ENCODE results near the gene KRT76.

Gene KRT76

GRCh38 chr12:52776913-52777395 lies at the start of gene KRT76:
KRT76 (minus strand) TSS chr12:52777345; CDS start chr12:52777291, 54 bp downstream.
- Histone ChIP-seq H3K4me3 (ENCODE audit: low read depth in 1 of 2, low read length in 1 of 2) (no peak within 1 kb of the TSS), H3K4me1 (ENCODE audit: control insufficient read depth in 1 of 2, insufficient read depth in 1 of 2, low read depth in 1 of 2, low read length in 1 of 2) (no peaks in the 10 kb centered on the region), H3K36me3 (no peaks in the 10 kb centered on the region), H3K27ac (no peak within 1 kb of the TSS), H3K9me3 (no peaks in the 10 kb centered on the region), H3K27me3 (peaks cover 32% of the 10 kb centered on the region)
- no peak for TF ChIP-seq CTCF (IDR thresholded peaks at IDR 0.05)

GRCh38 chr12:52825961-52826360 lies 48.8 kb upstream of the KRT76 start:
- no peaks in the 10 kb centered on the region for H3K36me3 ChIP-seq
- no peak overlapping the region for H3K4me3 ChIP-seq (ENCODE audit: low read depth in 1 of 2, low read length in 1 of 2)
- H3K27me3 ChIP-seq = no peaks in the 10 kb centered on the region
- TF ChIP-seq CTCF (IDR thresholded peaks at IDR 0.05) = no peak
- H3K27ac ChIP-seq = no peak overlapping the region
- no peaks in the 10 kb centered on the region for H3K4me1 ChIP-seq (ENCODE audit: control insufficient read depth in 1 of 2, insufficient read depth in 1 of 2, low read depth in 1 of 2, low read length in 1 of 2)
- no peaks in the 10 kb centered on the region for H3K9me3 ChIP-seq

GRCh38 chr12:52824741-52825410 lies 47.7 kb upstream of the KRT76 start:
- Histone ChIP-seq H3K9me3 (no peaks in the 10 kb centered on the region), H3K27ac (no peak overlapping the region), H3K4me3 (ENCODE audit: low read depth in 1 of 2, low read length in 1 of 2) (no peak overlapping the region), H3K36me3 (no peaks in the 10 kb centered on the region), H3K27me3 (no peaks in the 10 kb centered on the region), H3K4me1 (ENCODE audit: control insufficient read depth in 1 of 2, insufficient read depth in 1 of 2, low read depth in 1 of 2, low read length in 1 of 2) (no peaks in the 10 kb centered on the region)
- no peak for TF ChIP-seq CTCF (IDR thresholded peaks at IDR 0.05)

GRCh38 chr12:52823761-52824450 lies 46.8 kb upstream of the KRT76 start:
- H3K9me3 ChIP-seq = no peaks in the 10 kb centered on the region
- H3K4me3 ChIP-seq (ENCODE audit: low read depth in 1 of 2, low read length in 1 of 2) = no peak overlapping the region
- no peaks in the 10 kb centered on the region for H3K36me3 ChIP-seq
- no peak overlapping the region for H3K27ac ChIP-seq
- no peak for TF ChIP-seq CTCF (IDR thresholded peaks at IDR 0.05)
- H3K27me3 ChIP-seq = peaks cover 2% of the 10 kb centered on the region
- H3K4me1 ChIP-seq (ENCODE audit: control insufficient read depth in 1 of 2, insufficient read depth in 1 of 2, low read depth in 1 of 2, low read length in 1 of 2) = no peaks in the 10 kb centered on the region

GRCh38 chr12:52822771-52823510 lies 45.8 kb upstream of the KRT76 start:
- Histone ChIP-seq H3K27me3 (peaks cover 9% of the 10 kb centered on the region), H3K4me3 (ENCODE audit: low read depth in 1 of 2, low read length in 1 of 2) (no peak overlapping the region), H3K36me3 (no peaks in the 10 kb centered on the region), H3K27ac (no peak overlapping the region), H3K9me3 (no peaks in the 10 kb centered on the region), H3K4me1 (ENCODE audit: control insufficient read depth in 1 of 2, insufficient read depth in 1 of 2, low read depth in 1 of 2, low read length in 1 of 2) (no peaks in the 10 kb centered on the region)
- no peak for TF ChIP-seq CTCF (IDR thresholded peaks at IDR 0.05)
